ENCODE results near the gene PTPRD.

DNA sequence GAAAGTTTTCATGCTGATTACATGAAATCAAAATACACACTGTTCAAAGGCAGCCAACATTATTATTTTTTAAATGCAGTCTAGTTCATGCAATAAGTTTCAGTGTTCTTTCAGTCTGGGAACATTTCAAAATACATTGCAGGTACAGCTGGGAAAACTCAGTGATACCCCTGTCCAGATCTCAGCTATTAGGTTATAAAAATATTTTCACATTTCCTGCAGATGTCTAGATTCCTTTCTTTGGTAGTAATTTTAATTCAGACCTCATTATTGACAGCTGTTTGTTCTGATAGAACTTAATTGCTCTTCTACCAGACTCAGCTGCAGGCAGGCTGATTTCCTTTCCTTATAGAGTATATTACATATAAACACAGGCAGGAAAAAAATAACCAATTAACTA lies 2256.4 kb downstream of the PTPRD start:
- TF ChIP-seq, protein P1, sequence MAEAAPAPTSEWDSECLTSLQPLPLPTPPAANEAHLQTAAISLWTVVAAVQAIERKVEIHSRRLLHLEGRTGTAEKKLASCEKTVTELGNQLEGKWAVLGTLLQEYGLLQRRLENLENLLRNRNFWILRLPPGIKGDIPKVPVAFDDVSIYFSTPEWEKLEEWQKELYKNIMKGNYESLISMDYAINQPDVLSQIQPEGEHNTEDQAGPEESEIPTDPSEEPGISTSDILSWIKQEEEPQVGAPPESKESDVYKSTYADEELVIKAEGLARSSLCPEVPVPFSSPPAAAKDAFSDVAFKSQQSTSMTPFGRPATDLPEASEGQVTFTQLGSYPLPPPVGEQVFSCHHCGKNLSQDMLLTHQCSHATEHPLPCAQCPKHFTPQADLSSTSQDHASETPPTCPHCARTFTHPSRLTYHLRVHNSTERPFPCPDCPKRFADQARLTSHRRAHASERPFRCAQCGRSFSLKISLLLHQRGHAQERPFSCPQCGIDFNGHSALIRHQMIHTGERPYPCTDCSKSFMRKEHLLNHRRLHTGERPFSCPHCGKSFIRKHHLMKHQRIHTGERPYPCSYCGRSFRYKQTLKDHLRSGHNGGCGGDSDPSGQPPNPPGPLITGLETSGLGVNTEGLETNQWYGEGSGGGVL (tag by site-specific recombination; IDR thresholded peaks at IDR 0.05), result no peak
- no peak for TF ChIP-seq ZNF768 (tag by site-specific recombination; IDR thresholded peaks at IDR 0.05)
- TF ChIP-seq, protein P2, sequence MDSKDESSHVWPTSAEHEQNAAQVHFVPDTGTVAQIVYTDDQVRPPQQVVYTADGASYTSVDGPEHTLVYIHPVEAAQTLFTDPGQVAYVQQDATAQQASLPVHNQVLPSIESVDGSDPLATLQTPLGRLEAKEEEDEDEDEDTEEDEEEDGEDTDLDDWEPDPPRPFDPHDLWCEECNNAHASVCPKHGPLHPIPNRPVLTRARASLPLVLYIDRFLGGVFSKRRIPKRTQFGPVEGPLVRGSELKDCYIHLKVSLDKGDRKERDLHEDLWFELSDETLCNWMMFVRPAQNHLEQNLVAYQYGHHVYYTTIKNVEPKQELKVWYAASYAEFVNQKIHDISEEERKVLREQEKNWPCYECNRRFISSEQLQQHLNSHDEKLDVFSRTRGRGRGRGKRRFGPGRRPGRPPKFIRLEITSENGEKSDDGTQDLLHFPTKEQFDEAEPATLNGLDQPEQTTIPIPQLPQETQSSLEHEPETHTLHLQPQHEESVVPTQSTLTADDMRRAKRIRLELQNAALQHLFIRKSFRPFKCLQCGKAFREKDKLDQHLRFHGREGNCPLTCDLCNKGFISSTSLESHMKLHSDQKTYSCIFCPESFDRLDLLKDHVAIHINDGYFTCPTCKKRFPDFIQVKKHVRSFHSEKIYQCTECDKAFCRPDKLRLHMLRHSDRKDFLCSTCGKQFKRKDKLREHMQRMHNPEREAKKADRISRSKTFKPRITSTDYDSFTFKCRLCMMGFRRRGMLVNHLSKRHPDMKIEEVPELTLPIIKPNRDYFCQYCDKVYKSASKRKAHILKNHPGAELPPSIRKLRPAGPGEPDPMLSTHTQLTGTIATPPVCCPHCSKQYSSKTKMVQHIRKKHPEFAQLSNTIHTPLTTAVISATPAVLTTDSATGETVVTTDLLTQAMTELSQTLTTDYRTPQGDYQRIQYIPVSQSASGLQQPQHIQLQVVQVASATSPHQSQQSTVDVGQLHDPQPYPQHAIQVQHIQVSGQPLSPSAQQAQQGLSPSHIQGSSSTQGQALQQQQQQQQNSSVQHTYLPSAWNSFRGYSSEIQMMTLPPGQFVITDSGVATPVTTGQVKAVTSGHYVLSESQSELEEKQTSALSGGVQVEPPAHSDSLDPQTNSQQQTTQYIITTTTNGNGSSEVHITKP (tag by site-specific recombination; IDR thresholded peaks at IDR 0.05), result no peak
- TF ChIP-seq, protein P3, sequence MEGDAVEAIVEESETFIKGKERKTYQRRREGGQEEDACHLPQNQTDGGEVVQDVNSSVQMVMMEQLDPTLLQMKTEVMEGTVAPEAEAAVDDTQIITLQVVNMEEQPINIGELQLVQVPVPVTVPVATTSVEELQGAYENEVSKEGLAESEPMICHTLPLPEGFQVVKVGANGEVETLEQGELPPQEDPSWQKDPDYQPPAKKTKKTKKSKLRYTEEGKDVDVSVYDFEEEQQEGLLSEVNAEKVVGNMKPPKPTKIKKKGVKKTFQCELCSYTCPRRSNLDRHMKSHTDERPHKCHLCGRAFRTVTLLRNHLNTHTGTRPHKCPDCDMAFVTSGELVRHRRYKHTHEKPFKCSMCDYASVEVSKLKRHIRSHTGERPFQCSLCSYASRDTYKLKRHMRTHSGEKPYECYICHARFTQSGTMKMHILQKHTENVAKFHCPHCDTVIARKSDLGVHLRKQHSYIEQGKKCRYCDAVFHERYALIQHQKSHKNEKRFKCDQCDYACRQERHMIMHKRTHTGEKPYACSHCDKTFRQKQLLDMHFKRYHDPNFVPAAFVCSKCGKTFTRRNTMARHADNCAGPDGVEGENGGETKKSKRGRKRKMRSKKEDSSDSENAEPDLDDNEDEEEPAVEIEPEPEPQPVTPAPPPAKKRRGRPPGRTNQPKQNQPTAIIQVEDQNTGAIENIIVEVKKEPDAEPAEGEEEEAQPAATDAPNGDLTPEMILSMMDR (tag by site-specific recombination; IDR thresholded peaks at IDR 0.05), result no peak
- TF ChIP-seq, protein P4, sequence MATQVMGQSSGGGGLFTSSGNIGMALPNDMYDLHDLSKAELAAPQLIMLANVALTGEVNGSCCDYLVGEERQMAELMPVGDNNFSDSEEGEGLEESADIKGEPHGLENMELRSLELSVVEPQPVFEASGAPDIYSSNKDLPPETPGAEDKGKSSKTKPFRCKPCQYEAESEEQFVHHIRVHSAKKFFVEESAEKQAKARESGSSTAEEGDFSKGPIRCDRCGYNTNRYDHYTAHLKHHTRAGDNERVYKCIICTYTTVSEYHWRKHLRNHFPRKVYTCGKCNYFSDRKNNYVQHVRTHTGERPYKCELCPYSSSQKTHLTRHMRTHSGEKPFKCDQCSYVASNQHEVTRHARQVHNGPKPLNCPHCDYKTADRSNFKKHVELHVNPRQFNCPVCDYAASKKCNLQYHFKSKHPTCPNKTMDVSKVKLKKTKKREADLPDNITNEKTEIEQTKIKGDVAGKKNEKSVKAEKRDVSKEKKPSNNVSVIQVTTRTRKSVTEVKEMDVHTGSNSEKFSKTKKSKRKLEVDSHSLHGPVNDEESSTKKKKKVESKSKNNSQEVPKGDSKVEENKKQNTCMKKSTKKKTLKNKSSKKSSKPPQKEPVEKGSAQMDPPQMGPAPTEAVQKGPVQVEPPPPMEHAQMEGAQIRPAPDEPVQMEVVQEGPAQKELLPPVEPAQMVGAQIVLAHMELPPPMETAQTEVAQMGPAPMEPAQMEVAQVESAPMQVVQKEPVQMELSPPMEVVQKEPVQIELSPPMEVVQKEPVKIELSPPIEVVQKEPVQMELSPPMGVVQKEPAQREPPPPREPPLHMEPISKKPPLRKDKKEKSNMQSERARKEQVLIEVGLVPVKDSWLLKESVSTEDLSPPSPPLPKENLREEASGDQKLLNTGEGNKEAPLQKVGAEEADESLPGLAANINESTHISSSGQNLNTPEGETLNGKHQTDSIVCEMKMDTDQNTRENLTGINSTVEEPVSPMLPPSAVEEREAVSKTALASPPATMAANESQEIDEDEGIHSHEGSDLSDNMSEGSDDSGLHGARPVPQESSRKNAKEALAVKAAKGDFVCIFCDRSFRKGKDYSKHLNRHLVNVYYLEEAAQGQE (tag by site-specific recombination; IDR thresholded peaks at IDR 0.05), result no peak
- no peak for TF ChIP-seq ZNF521 (tag by site-specific recombination; IDR thresholded peaks at IDR 0.05)
- TF ChIP-seq ZNF510 (tag by site-specific recombination; IDR thresholded peaks at IDR 0.05; ENCODE audit: insufficient replicate concordance), result no peak
- TF ChIP-seq ZNF274 (IDR thresholded peaks at IDR 0.05; ENCODE audit: low read length), result no peak
- no peak for TF ChIP-seq ZNF274 (tag by site-specific recombination; IDR thresholded peaks at IDR 0.05; ENCODE audit: borderline replicate concordance)
- TF ChIP-seq YY1 (tag by site-specific recombination; IDR thresholded peaks at IDR 0.05), result no peak
- TF ChIP-seq, protein P5, sequence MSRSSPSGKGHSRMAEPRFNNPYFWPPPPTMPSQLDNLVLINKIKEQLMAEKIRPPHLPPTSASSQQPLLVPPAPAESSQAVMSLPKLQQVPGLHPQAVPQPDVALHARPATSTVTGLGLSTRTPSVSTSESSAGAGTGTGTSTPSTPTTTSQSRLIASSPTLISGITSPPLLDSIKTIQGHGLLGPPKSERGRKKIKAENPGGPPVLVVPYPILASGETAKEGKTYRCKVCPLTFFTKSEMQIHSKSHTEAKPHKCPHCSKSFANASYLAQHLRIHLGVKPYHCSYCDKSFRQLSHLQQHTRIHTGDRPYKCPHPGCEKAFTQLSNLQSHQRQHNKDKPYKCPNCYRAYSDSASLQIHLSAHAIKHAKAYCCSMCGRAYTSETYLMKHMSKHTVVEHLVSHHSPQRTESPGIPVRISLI (tag by site-specific recombination; IDR thresholded peaks at IDR 0.05), result no peak
- TF ChIP-seq ZNF776 (tag by site-specific recombination; IDR thresholded peaks at IDR 0.05; ENCODE audit: borderline replicate concordance), result no peak
- TF ChIP-seq TRIM28 (IDR thresholded peaks at IDR 0.05; ENCODE audit: borderline replicate concordance, low read length), result no peak
- no peak for TF ChIP-seq ZNF664 (tag by site-specific recombination; IDR thresholded peaks at IDR 0.05)
- TF ChIP-seq ZFP69B (tag by site-specific recombination; IDR thresholded peaks at IDR 0.05), result no peak
